SU-DHL-6 (cell line): ENCODE data around the gene NUDC.

Experiments
- H2AFZ ChIP-seq: fragments of 200-600 bp; sonication (generic); 2 replicates; pipeline ENCODE4 v1.6.1; 2014; ENCODE audit warnings: low read depth, mild to moderate bottlenecking, moderate library complexity, mixed read lengths, antibody characterized with exemption, low read length; ENCODE audit not compliant: severe bottlenecking
- H3F3A ChIP-seq: fragments of 200-600 bp; shearing (Covaris generic); 2 replicates; pipeline ENCODE4 v1.6.0; 2016; ENCODE audit warnings: antibody characterized with exemption, mild to moderate bottlenecking; ENCODE audit not compliant: insufficient read depth
- H3K27ac ChIP-seq: fragments of 200-600 bp; sonication (generic); 2 replicates; pipeline ENCODE4 v1.5.1; 2016; ENCODE audit warnings: low read depth, mild to moderate bottlenecking, low read length, moderate library complexity, mixed read lengths
- H3K27me3 ChIP-seq: fragments of 200-600 bp; sonication (generic), shearing (Covaris generic); 2 replicates; pipeline ENCODE4 v1.6.0; 2014; ENCODE audit warnings: mild to moderate bottlenecking, low read length
- H3K36me3 ChIP-seq: fragments of 200-600 bp; sonication (generic); 2 replicates; pipeline ENCODE4 v1.6.1; 2014; ENCODE audit warnings: mild to moderate bottlenecking, low read length, mixed read lengths
- H3K4me2 ChIP-seq: fragments of 300-600, 200-600 bp; shearing (Covaris generic), sonication (generic); 2 replicates; pipeline ENCODE4 v1.6.0; 2014; ENCODE audit warnings: low read length, low read depth, mild to moderate bottlenecking; ENCODE audit not compliant: poor library complexity, severe bottlenecking
- H3K4me3 ChIP-seq: fragments of 200-600 bp; sonication (generic); 2 replicates; pipeline ENCODE4 v1.5.1; 2014; ENCODE audit warnings: antibody characterized with exemption, low read length, mild to moderate bottlenecking, mixed read lengths; ENCODE audit not compliant: insufficient read depth, poor library complexity, severe bottlenecking
- H3K79me2 ChIP-seq: fragments of 200-600 bp; sonication (generic); 2 replicates; pipeline ENCODE4 v1.6.1; 2014; ENCODE audit warnings: mild to moderate bottlenecking, low read length, moderate library complexity; ENCODE audit not compliant: insufficient read depth
- H3K9ac ChIP-seq: fragments of 200-600 bp; sonication (generic); 2 replicates; pipeline ENCODE4 v1.7.0; 2014; ENCODE audit warnings: mild to moderate bottlenecking, low read length
- H3K9me2 ChIP-seq: fragments of 200-600 bp; sonication (generic); replicated peaks from 2 replicates; pipeline ENCODE4 v1.6.1; 2014; ENCODE audit warnings: low read length; ENCODE audit not compliant: insufficient read depth
- H3K9me3 ChIP-seq: fragments of 200-600 bp; sonication (generic); 2 replicates; pipeline ENCODE4 v1.6.1; 2014; ENCODE audit warnings: low read length, mixed read lengths; ENCODE audit not compliant: insufficient read depth
- H4K20me1 ChIP-seq: fragments of 200-600 bp; sonication (generic); 2 replicates; pipeline ENCODE4 v1.6.1; 2014; ENCODE audit warnings: low read depth, mild to moderate bottlenecking, antibody characterized with exemption, low read length, moderate library complexity, mixed read lengths
- EZH2phosphoT487 ChIP-seq: fragments of 200-600 bp; sonication (generic), shearing (Covaris generic); conservative IDR thresholded peaks from 2 replicates; pipeline ENCODE4 v1.6.1; 2018; ENCODE audit warnings: mild to moderate bottlenecking, antibody characterized with exemption, low read length, moderate library complexity, mixed read lengths
- TF ChIP-seq, protein P1 (sequence below): fragments of 200-600 bp; sonication (generic); IDR thresholded peaks from one replicate; pipeline ENCODE4 v1.5.1; 2017; ENCODE audit warnings: antibody characterized with exemption, mild to moderate bottlenecking, low read length, moderate library complexity; ENCODE audit not compliant: insufficient read depth, poor library complexity, severe bottlenecking

NUDC gene

DNA sequence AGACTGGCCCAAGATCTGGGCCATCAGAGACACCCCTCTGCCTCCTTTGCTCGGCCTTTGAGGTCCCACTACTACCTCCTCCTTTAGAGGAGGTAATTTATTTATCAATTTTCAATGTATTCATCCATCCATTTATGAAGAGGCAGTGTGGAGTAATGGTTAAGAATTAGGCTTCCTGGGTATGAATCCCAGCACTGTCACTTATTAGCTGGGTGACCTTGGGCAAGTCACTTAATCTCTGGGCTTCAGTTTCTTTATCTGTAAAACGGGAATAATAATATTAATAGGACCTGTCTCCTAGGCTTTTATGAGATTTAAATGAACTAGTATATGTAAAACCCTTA lies 9.4 kb upstream of the NUDC start:
- no peaks in the 10 kb centered on the region for H4K20me1 ChIP-seq
- H2AFZ ChIP-seq, result no peak overlapping the region
- no peaks in the 10 kb centered on the region for H3K9me2 ChIP-seq
- TF ChIP-seq EZH2phosphoT487, result no peak
- H3K9ac ChIP-seq, result no peak overlapping the region
- no peak overlapping the region for H3K4me3 ChIP-seq
- no peaks in the 10 kb centered on the region for H3K9me3 ChIP-seq
- no peak overlapping the region for H3K4me2 ChIP-seq
- no peaks in the 10 kb centered on the region for H3K36me3 ChIP-seq
- no peaks in the 10 kb centered on the region for H3F3A ChIP-seq
- H3K79me2 ChIP-seq, result no peaks in the 10 kb centered on the region
- no peak overlapping the region for H3K27ac ChIP-seq
- no peaks in the 10 kb centered on the region for H3K27me3 ChIP-seq

DNA sequence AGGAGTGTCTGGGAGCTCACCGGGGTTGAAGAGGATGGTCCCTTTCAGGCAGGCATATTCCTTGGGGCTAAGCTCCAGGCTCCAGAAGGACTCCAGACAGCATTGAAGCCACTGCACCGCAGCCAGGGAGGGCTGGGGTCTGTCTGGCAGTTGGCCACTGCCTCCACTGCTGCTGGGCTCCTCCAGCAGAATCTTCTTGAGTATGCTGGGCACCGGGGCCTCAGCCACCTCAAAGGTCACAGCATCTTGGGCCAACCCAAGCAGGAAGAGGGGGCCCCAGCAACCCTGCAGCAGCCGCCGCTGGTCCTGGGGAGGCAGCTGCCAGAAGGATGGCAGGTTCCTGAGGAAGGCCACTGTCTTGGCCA lies 8.2 kb upstream of the NUDC start:
- H3K4me3 ChIP-seq, result no peak overlapping the region
- no peaks in the 10 kb centered on the region for H4K20me1 ChIP-seq
- H3K36me3 ChIP-seq, result no peaks in the 10 kb centered on the region
- H3K9me3 ChIP-seq, result no peaks in the 10 kb centered on the region
- no peaks in the 10 kb centered on the region for H3K27me3 ChIP-seq
- H3F3A ChIP-seq, result no peaks in the 10 kb centered on the region
- TF ChIP-seq EZH2phosphoT487, result no peak
- TF ChIP-seq, protein P1, sequence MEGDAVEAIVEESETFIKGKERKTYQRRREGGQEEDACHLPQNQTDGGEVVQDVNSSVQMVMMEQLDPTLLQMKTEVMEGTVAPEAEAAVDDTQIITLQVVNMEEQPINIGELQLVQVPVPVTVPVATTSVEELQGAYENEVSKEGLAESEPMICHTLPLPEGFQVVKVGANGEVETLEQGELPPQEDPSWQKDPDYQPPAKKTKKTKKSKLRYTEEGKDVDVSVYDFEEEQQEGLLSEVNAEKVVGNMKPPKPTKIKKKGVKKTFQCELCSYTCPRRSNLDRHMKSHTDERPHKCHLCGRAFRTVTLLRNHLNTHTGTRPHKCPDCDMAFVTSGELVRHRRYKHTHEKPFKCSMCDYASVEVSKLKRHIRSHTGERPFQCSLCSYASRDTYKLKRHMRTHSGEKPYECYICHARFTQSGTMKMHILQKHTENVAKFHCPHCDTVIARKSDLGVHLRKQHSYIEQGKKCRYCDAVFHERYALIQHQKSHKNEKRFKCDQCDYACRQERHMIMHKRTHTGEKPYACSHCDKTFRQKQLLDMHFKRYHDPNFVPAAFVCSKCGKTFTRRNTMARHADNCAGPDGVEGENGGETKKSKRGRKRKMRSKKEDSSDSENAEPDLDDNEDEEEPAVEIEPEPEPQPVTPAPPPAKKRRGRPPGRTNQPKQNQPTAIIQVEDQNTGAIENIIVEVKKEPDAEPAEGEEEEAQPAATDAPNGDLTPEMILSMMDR, result no peak
- H3K9me2 ChIP-seq, result no peaks in the 10 kb centered on the region
- no peak overlapping the region for H3K4me2 ChIP-seq
- no peaks in the 10 kb centered on the region for H3K79me2 ChIP-seq
- H3K9ac ChIP-seq, result no peak overlapping the region
- H3K27ac ChIP-seq, result no peak overlapping the region
- no peak overlapping the region for H2AFZ ChIP-seq

DNA sequence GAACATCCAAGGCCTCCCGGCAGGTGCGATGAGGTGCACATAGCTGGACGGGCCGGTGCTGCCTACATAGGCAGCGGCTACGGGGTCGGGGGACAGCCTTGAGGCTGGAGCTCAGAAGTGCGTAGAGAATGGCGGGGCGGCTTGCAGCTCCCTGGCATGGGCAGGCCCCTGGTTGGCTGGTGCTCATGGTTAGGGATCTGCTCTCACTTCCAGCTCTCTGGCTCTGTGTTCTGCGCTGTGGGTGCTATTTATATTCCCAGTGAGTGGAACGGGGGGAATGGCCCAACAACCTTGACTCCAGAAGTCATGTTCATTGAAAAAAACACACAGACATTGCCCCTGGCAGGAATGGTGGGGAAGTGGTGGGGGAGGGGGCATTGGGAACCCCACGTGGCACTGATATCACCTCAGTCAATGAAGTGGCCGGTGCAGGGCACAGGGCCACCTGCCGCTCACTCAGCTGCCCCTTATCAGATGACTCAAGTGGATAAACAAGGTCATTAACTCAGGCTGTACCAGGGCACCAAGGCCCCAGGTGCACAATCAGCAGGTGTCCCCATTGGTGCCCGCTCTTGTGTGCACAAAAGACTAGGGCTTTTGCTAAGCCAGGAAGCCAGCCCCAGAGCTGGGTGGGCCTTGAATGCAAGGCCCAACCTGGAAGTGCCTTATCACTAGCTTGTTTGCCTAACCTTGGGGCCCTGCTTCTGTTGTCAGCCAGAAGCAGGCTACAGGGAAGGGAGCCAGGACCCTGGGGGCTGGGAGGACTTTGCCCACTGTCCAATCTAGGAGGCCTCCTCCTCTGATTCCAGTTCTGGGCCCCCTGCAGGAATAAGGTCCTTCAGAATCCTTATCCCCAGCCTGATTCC lies 7.6 kb upstream of the NUDC start, which contains the start of gene NR0B2:
Gene NR0B2 (minus strand): TSS at position 222 of the 866 bp plus-strand sequence. CDS start 35 bp downstream, at position 187.
- H3K9ac ChIP-seq, result no peak within 1 kb of the TSS
- H3F3A ChIP-seq, result no peaks in the 10 kb centered on the region
- H4K20me1 ChIP-seq, result no peaks in the 10 kb centered on the region
- H3K9me2 ChIP-seq, result no peaks in the 10 kb centered on the region
- H3K79me2 ChIP-seq, result no peaks in the 10 kb centered on the region
- TF ChIP-seq, protein P1, result no peak
- no peak for TF ChIP-seq EZH2phosphoT487
- H3K4me3 ChIP-seq, result no peak within 1 kb of the TSS
- H3K36me3 ChIP-seq, result no peaks in the 10 kb centered on the region
- no peak within 1 kb of the TSS for H3K27ac ChIP-seq
- H3K27me3 ChIP-seq, result no peaks in the 10 kb centered on the region
- H3K9me3 ChIP-seq, result no peaks in the 10 kb centered on the region
- H2AFZ ChIP-seq, result no peak within 1 kb of the TSS
- H3K4me2 ChIP-seq, result no peak within 1 kb of the TSS

DNA sequence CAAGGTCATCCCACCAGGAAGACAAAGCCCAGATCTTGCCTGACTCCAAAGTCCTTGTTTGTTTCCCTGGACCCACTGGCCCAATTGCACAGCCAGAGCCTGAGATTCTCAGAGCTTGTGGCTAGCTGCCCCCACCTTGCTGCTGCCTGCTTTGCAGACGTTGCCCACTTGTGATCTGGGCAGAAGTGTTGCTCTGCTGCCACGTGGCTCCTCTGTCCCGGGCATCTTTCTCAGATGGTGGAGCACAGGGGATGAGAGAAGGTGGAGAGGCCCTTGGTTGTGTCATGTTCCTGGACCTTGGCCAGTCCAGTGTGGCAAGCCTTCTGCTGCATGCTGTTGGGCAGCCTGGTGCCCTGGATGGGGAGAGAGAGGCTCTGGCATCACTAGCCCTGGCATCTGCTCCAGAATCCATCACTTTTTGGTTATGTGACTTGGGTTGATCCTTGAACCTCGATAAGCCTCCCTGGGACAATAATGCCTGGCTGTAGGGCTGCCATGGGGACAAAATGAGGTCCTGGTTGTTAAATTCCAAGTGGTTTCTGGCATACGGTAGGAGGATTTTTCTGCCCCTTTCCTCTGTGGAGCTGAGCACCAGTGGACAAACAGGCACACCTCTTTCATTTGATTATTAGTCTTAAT lies 6.2 kb upstream of the NUDC start:
- H3K9me3 ChIP-seq, result no peaks in the 10 kb centered on the region
- no peaks in the 10 kb centered on the region for H3K27me3 ChIP-seq
- TF ChIP-seq, protein P1, result no peak
- TF ChIP-seq EZH2phosphoT487, result no peak
- H3K27ac ChIP-seq, result no peak overlapping the region
- no peak overlapping the region for H2AFZ ChIP-seq
- H3F3A ChIP-seq, result no peaks in the 10 kb centered on the region
- no peaks in the 10 kb centered on the region for H4K20me1 ChIP-seq
- no peaks in the 10 kb centered on the region for H3K9me2 ChIP-seq
- H3K4me2 ChIP-seq, result no peak overlapping the region
- H3K36me3 ChIP-seq, result no peaks in the 10 kb centered on the region
- H3K9ac ChIP-seq, result no peak overlapping the region
- no peaks in the 10 kb centered on the region for H3K79me2 ChIP-seq
- no peak overlapping the region for H3K4me3 ChIP-seq
